ENCODE results near the gene PLA2G2F.
"Not testable (repeated sequence)": the region's sequence is repeated elsewhere in the genome, so short reads cannot be mapped to it uniquely, and the experiment has no call there.

The PLA2G2F gene

GRCh38 chr1:20112279-20113000, 26.7 kb upstream of the PLA2G2F start:
- FAIRE-seq (no peak), DNase-seq (ENCODE audit: insufficient read length, low spot score) (no peak)

- FAIRE-seq (no peak), DNase-seq (ENCODE audit: insufficient read length, low spot score) (no peak)
Measured at GRCh38 chr1:20114021-20114648, 25.0 kb upstream of the PLA2G2F start.

GRCh38 chr1:20115479-20115878, 23.6 kb upstream of the PLA2G2F start:
- FAIRE-seq (no peak), DNase-seq (ENCODE audit: insufficient read length, low spot score) (no peak)

GRCh38 chr1:20115916-20116315, 23.2 kb upstream of the PLA2G2F start:
- DNase-seq (ENCODE audit: insufficient read length, low spot score): no peak
- FAIRE-seq: no peak

- no peak for FAIRE-seq
Measured at GRCh38 chr1:20117236-20117635, 21.9 kb upstream of the PLA2G2F start.

GRCh38 chr1:20119347-20119746, 19.8 kb upstream of the PLA2G2F start, which contains the start of gene PLA2G2D:
Gene PLA2G2D (minus strand): TSS chr1:20119536. CDS start chr1:20119498, 38 bp downstream.
- FAIRE-seq (no peak), DNase-seq (ENCODE audit: insufficient read length, low spot score) (no peak)

More at GRCh38 chr1:20117236-20117635, 21.9 kb upstream of the PLA2G2F start:
- no peak for DNase-seq (ENCODE audit: insufficient read length, low spot score)

GRCh38 chr1:20120796-20121195, 18.3 kb upstream of the PLA2G2F start:
- FAIRE-seq (no peak), DNase-seq (ENCODE audit: insufficient read length, low spot score) (no peak)

- FAIRE-seq (no peak), DNase-seq (ENCODE audit: insufficient read length, low spot score) (no peak)
Measured at GRCh38 chr1:20123722-20124455, 15.2 kb upstream of the PLA2G2F start.

- FAIRE-seq (peak; percentile 69), DNase-seq (ENCODE audit: insufficient read length, low spot score) (no peak)
Measured at GRCh38 chr1:20124456-20125057, 14.6 kb upstream of the PLA2G2F start.

GRCh38 chr1:20125100-20125499, 14.0 kb upstream of the PLA2G2F start:
- no peak for DNase-seq (ENCODE audit: insufficient read length, low spot score)
- peak; percentile 54 for FAIRE-seq

GRCh38 chr1:20126041-20126805, 12.9 kb upstream of the PLA2G2F start:
- peak; percentile 77 for FAIRE-seq
- DNase-seq (ENCODE audit: insufficient read length, low spot score): no peak

- DNase-seq (ENCODE audit: insufficient read length, low spot score): no peak
- no peak for FAIRE-seq
Measured at GRCh38 chr1:20126806-20127440, 12.2 kb upstream of the PLA2G2F start.

GRCh38 chr1:20130518-20130917, 8.6 kb upstream of the PLA2G2F start:
- DNase-seq (ENCODE audit: insufficient read length, low spot score); FAIRE-seq: not testable (repeated sequence)

GRCh38 chr1:20134995-20135394, 4.1 kb upstream of the PLA2G2F start:
- FAIRE-seq (no peak), DNase-seq (ENCODE audit: insufficient read length, low spot score) (no peak)

- FAIRE-seq: no peak
- no peak for DNase-seq (ENCODE audit: insufficient read length, low spot score)
Measured at GRCh38 chr1:20136249-20136648, 2.9 kb upstream of the PLA2G2F start.

- FAIRE-seq: no peak
- no peak for DNase-seq (ENCODE audit: insufficient read length, low spot score)
Measured at GRCh38 chr1:20137055-20137454, 2.1 kb upstream of the PLA2G2F start.

- DNase-seq (ENCODE audit: insufficient read length, low spot score): no peak
- no peak for FAIRE-seq
Measured at GRCh38 chr1:20137604-20138003, 1.5 kb upstream of the PLA2G2F start.

- FAIRE-seq: no peak
- no peak for DNase-seq (ENCODE audit: insufficient read length, low spot score)
Measured at GRCh38 chr1:20138346-20138745, 777 bp upstream of the PLA2G2F start.

- FAIRE-seq: no peak
Measured at GRCh38 chr1:20139776-20140612, 871 bp downstream of the PLA2G2F start.

More at GRCh38 chr1:20139776-20140612, 871 bp downstream of the PLA2G2F start:
- DNase-seq (ENCODE audit: insufficient read length, low spot score): no peak

All from GM19239 (cell line).